NB4 (cell line): ENCODE results near the gene TRAF5.

ENCODE experiments used
- DNase-seq: peaks from one replicate; pipeline ENCODE4 v3.0.0; 2010; ENCODE audit warnings: low read depth
- H3K4me3 ChIP-seq: one replicate; pipeline ENCODE4 v1.5.1; 2011; ENCODE audit warnings: mild to moderate bottlenecking, low read depth, low read length, moderate library complexity
- CTCF ChIP-seq: IDR thresholded peaks from one replicate; pipeline ENCODE4 v1.5.1; 2012; ENCODE audit warnings: low read depth, low read length
- MAX ChIP-seq: IDR thresholded peaks from 2 replicates; pipeline ENCODE4 v1.6.1; 2011; ENCODE audit warnings: low read depth, low read length
- MYC ChIP-seq: IDR thresholded peaks from 2 replicates; pipeline ENCODE4 v1.6.1; 2011; ENCODE audit warnings: low read depth, low read length
- POLR2A ChIP-seq: IDR thresholded peaks from 2 replicates; pipeline ENCODE4 v1.6.1; 2011; ENCODE audit warnings: mild to moderate bottlenecking; ENCODE audit not compliant: insufficient read length; ENCODE audit errors: extremely low read depth

Gene TRAF5

GRCh38 chr1:211339631-211340041, 13.0 kb downstream of the TRAF5 start:
- DNase-seq: no peak
- H3K4me3 ChIP-seq: no peak overlapping the region
- TF ChIP-seq MYC: no peak
- TF ChIP-seq CTCF: no peak
- no peak for TF ChIP-seq POLR2A
- TF ChIP-seq MAX: no peak

- TF ChIP-seq MYC (no peak), POLR2A (no peak), CTCF (no peak), MAX (no peak)
- no peak overlapping the region for H3K4me3 ChIP-seq
- DNase-seq: no peak
Observed at GRCh38 chr1:211340622-211341507, 14.2 kb downstream of the TRAF5 start.

- no peak for DNase-seq
- H3K4me3 ChIP-seq: no peak overlapping the region
- TF ChIP-seq MAX (no peak), POLR2A (no peak), CTCF (no peak), MYC (no peak)
Observed at GRCh38 chr1:211341999-211342398, 15.4 kb downstream of the TRAF5 start.

GRCh38 chr1:211343607-211344006, 17.0 kb downstream of the TRAF5 start:
- TF ChIP-seq POLR2A (no peak), MAX (no peak), CTCF (no peak), MYC (no peak)
- DNase-seq: peak; percentile 35
- H3K4me3 ChIP-seq: no peak overlapping the region

- H3K4me3 ChIP-seq: no peak overlapping the region
- no peak for DNase-seq
- no peak for TF ChIP-seq MYC
- TF ChIP-seq MAX: no peak
- TF ChIP-seq POLR2A: no peak
- no peak for TF ChIP-seq CTCF
Observed at GRCh38 chr1:211344152-211344618, 17.6 kb downstream of the TRAF5 start.
